Right atrium auricular region (tissue), 2 donors: Measurements from ENCODE around the gene ADGRL3. TPM values are rescaled to one million over a fixed set of nuclear protein-coding genes. Genes with fewer than 3 reads are reported as not detected.

Source experiments
- DNase-seq: peaks from one replicate; pipeline ENCODE4 v3.0.0-alpha.2; 2019; ENCODE audit warnings: low spot score
- H3K27ac ChIP-seq, 2 donors: fragments of 200-600 bp; sonication (generic); 1 replicate in 1 of 2; 2 replicates in 1 of 2; pipeline ENCODE4 v1.5.1; 2016 to 2019
- H3K27me3 ChIP-seq, 2 donors: fragments of 200-600 bp; sonication (generic); one replicate each; pipeline versions ENCODE4 v1.5.1 to v1.6.0; 2017 to 2019
- H3K36me3 ChIP-seq: fragments of 200-600 bp; sonication (generic); one replicate; pipeline ENCODE4 v1.5.1; 2016
- H3K4me1 ChIP-seq, 2 donors: fragments of 200-600 bp; sonication (generic); one replicate each; pipeline versions ENCODE4 v1.5.1 to v1.6.0; 2017 to 2019
- H3K4me3 ChIP-seq, 2 donors: fragments of 200-600 bp; sonication (generic); 1 replicate in 1 of 2; 2 replicates in 1 of 2; pipeline ENCODE4 v1.5.1; 2017 to 2019; ENCODE audit warnings: mild to moderate bottlenecking in 1 of 2, moderate library complexity in 1 of 2
- H3K9me3 ChIP-seq, 2 donors: fragments of 200-600 bp; sonication (generic); one replicate each; pipeline ENCODE4 v1.5.1; 2019
- CTCF ChIP-seq, 2 donors: fragments of 200-600 bp; sonication (generic); IDR thresholded peaks; one replicate each; pipeline ENCODE4 v1.5.1; 2019; ENCODE audit warnings: antibody characterized with exemption in 2 of 2
- total RNA-seq, 2 donors: library from RNA; depleted of rRNA; stranded (reverse); fragments of >200 nt; gene quantifications; one replicate each; pipeline ENCODE4 v1.1.0, GENCODE V29; 2016

ADGRL3 gene
- total RNA-seq, 2 donors from 2014 or later = 0.86 to 1.9 TPM

GRCh38 chr4:61177367-61177766, 22.8 kb upstream of the ADGRL3 start:
- no peaks in the 10 kb centered on the region for H3K36me3 ChIP-seq
- H3K9me3 ChIP-seq = no peaks in the 10 kb centered on the region
- no peak overlapping the region for H3K27ac ChIP-seq
- no peaks in the 10 kb centered on the region for H3K4me1 ChIP-seq
- no peaks in the 10 kb centered on the region for H3K27me3 ChIP-seq
- no peak for TF ChIP-seq CTCF (IDR thresholded peaks at IDR 0.05)
- DNase-seq = no peak
- no peak overlapping the region for H3K4me3 ChIP-seq

DNA sequence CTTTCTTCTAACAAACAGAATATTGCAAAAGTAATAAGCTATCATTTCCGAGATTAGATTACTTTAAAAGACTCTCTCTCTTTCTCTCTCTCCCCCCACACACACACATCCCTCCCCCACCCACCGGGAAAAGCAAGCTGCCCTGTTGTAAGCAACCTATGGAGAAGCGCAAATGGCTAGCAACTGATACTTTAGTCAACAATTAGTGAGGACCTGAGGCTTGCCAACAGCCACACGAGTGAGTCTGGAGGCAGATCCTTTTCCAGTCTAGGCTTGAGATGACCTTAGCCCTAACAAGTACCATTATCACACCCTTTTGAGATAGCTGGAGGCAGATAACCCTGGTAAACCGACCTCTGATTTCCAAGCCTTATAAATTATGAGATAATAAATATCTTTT, 19.7 kb upstream of the ADGRL3 start:
- H3K9me3 ChIP-seq = peaks cover 0 to 13% of the 10 kb centered on the region in 2 donors
- no peak overlapping the region for H3K27ac ChIP-seq
- H3K36me3 ChIP-seq = no peaks in the 10 kb centered on the region
- TF ChIP-seq CTCF (IDR thresholded peaks at IDR 0.05) = no peak
- H3K4me1 ChIP-seq = no peaks in the 10 kb centered on the region
- no peaks in the 10 kb centered on the region for H3K27me3 ChIP-seq
- DNase-seq = no peak
- H3K4me3 ChIP-seq = no peak overlapping the region

- no peak for TF ChIP-seq CTCF (IDR thresholded peaks at IDR 0.05)
- no peak for DNase-seq
- no peaks in the 10 kb centered on the region for H3K36me3 ChIP-seq
- no peaks in the 10 kb centered on the region for H3K27me3 ChIP-seq
- H3K4me3 ChIP-seq = no peak overlapping the region
- no peaks in the 10 kb centered on the region for H3K4me1 ChIP-seq
- H3K9me3 ChIP-seq = peaks cover 0 to 22% of the 10 kb centered on the region in 2 donors
- no peak overlapping the region for H3K27ac ChIP-seq
Observed at GRCh38 chr4:61182915-61183314, 17.2 kb upstream of the ADGRL3 start.

- Histone ChIP-seq H3K27ac (no peak overlapping the region), H3K27me3 (no peaks in the 10 kb centered on the region), H3K4me3 (no peak overlapping the region), H3K4me1 (no peaks in the 10 kb centered on the region), H3K36me3 (no peaks in the 10 kb centered on the region), H3K9me3 (peaks cover 0 to 22% of the 10 kb centered on the region in 2 donors)
- TF ChIP-seq CTCF (IDR thresholded peaks at IDR 0.05) = no peak
- no peak for DNase-seq
Observed at GRCh38 chr4:61185288-61185687, 14.8 kb upstream of the ADGRL3 start.

DNA sequence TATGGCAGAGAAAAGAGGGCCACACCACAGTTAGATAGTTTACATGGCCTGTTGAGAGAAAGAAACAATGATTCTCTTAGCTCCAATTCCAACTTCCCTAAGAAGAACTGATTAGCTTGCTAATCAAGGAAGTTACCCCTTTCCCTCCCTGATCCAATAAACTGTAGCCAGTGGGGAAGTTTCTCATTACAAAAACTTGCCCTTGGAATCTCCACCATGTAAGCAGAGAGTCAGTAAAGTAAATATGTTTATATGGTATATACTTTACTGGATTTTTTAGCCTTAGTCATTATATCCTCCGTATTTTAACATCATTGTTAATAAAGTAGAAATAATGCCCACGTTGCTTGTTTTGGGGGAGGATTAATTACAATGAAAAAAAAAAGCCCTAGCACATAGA, 7.7 kb upstream of the ADGRL3 start:
- no peaks in the 10 kb centered on the region for H3K36me3 ChIP-seq
- no peak for TF ChIP-seq CTCF (IDR thresholded peaks at IDR 0.05)
- no peak overlapping the region for H3K4me3 ChIP-seq
- DNase-seq = no peak
- no peaks in the 10 kb centered on the region for H3K27me3 ChIP-seq
- no peaks in the 10 kb centered on the region for H3K9me3 ChIP-seq
- H3K4me1 ChIP-seq = no peaks in the 10 kb centered on the region
- H3K27ac ChIP-seq = no peak overlapping the region

DNA sequence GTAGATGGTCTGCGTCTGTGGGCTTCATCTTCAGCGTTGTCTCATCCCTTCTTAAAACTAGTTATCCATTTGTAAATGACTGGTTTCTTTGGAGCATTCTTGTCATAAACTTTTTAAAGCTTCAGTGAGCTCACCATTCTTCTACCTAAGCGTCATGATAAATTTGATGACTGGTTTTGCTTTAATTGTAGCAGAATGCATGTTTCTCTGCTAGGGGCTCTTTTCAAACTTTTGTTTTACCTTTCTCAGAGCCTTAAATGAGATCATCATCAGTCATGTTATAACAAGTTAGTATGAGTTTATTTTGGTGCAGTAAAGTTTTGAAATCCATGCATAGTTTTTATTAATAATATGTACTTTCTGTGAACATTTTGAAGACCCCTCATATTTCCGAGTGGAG, 6.3 kb upstream of the ADGRL3 start:
- Histone ChIP-seq H3K4me3 (no peak overlapping the region), H3K27me3 (no peaks in the 10 kb centered on the region), H3K9me3 (no peaks in the 10 kb centered on the region), H3K4me1 (no peaks in the 10 kb centered on the region), H3K36me3 (no peaks in the 10 kb centered on the region), H3K27ac (no peak overlapping the region)
- no peak for TF ChIP-seq CTCF (IDR thresholded peaks at IDR 0.05)
- DNase-seq = no peak
